Activated naive CD4-positive, alpha-beta T cell (primary cell): ENCODE results near the gene CYGB.

ENCODE experiments used
- DNase-seq, 4 experiments: peaks; one replicate each; lab custom pipeline; 2025; lab: John Stamatoyannopoulos, UW

The CYGB gene

DNA sequence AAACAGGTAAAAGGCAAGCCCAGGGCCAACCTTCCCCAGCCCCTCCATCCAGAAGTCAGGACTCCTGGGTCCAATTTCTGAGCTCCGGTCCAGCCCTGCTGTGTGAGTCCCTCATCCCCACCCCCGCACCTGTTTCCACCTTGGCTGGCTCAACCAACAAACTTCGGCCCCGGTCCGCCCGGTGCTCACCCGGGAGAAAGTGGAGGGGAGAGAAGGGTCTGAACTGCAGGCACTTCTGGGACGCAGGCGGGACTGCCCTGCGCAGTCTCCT, 36.8 kb downstream of the CYGB start:
- no peak for DNase-seq

DNA sequence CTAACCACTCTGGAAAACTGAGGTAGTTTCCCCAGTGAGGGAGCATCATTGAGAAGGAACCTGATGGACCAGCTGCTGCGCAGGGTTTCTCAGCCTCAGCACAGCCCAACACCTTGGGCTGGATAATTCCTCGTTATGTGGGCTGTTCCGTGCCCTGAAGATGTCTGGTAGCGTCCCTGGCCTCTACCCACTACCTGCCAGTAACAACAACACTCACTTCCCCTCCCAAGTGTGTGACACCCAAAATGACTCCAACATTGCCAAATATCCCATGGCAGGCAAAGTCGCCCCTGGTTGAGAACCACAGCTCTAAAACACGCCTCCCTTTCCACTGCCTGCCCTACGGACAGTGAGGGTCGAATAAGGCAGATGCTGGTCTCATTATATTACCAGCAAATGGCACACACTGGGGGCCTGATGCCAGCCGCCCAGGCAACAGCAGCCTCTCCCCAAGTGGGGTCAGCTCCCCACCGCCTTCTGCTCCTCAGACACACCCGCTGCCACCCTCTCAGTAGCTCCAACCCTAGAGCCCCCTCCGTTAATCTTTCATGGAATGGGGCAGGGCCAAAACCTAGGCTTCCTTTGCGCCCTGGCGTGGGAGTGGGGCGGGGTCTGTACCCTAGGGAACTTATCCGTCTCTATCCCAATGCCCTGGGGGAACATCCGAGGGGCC, 37.3 kb downstream of the CYGB start:
- no peak for DNase-seq

DNA sequence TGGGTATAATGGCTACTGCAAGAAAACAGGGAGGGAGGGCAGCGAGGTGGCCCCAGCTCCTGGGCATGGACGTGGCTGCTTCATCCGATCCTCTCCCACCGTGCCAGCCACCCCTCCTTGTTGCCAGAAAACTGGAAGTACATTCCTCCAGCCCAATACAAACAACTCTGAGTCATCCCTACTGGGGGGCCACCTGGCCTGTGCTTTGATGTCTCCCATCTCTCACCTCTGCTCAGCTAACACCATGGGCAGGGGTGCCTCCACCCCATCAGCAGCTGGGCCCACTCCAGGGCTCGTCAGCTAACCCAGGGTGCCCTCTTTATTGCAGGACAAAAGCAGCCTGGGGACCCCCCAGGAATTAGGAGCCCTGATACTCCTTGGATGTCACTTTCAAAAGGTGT, 38.2 kb downstream of the CYGB start:
- DNase-seq: no peak

DNA sequence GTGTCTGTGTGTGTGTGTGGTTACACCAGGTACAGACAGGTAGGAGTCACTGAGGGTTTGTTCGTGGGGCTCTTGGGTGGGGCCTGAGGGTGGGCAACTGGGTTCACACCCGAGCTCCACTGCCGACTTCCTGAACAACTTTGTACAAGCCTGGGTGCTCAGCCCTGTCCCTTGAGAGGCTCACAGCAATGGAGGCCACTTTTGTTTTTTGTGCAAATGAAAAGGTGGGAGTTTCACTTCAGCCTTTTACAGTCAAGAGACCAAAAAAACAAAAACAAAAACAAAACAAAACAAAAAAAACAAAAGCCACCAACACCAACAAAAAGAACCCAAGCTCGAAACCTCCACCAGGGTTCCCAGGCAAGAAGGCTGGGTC, 38.6 kb downstream of the CYGB start:
- DNase-seq: no peak

DNA sequence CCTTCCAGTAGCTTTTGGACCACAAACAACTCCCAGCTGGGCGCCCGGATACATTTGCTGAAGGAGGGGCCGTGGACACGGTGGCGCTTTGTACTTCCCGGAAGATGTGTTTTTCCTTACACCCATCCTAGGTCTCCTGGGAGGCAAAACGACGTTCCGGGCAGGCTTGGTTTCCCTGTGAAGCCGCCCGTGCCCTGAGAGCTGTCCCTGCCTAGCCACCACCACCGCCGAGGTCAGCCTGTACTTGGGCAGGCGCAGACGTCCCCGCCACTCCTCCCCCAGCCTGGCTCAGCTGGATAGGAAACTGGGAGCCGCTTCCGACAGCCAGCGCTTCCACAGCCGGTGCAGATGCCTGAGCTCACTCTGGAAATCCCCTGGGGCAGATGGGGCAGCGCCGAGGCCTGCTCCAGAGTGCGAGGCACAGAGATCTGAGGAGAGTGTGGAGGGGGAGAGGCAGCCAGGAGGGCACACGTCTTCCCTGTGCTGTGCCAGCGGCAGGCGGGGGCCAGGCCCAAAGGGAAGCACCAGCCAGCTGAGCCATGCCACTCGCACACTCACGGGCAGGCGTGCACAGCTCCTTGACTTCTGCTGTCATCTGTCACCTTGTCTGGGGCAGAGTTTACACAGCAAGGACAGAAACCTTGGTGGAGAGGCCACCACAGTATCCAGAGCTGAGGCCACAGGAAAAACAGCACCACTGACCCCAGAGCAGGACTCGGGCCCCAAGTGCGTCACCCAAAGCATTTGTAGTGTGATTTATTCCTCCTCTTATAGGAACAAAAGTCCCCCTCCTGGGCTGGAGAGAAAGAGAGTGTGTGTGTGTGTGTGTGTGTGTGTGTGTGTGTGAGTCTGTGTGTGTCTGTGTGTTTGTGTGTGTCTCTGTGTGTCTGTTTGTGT, 39.3 kb downstream of the CYGB start:
- no peak for DNase-seq

DNA sequence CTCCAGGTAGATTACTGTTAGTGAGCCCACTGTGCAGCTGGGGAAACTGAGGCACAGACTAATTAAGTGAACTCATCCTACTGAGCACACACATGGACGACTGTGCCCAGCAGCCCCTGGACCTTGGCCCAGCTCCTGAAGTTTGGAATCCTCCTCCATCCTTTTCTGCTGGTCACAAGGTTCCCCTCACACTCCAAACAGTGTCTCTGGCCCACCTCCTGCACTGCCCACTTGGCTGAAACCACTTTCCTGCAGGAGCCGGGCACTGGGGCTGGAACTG, 39.9 kb downstream of the CYGB start:
- DNase-seq: no peak

DNA sequence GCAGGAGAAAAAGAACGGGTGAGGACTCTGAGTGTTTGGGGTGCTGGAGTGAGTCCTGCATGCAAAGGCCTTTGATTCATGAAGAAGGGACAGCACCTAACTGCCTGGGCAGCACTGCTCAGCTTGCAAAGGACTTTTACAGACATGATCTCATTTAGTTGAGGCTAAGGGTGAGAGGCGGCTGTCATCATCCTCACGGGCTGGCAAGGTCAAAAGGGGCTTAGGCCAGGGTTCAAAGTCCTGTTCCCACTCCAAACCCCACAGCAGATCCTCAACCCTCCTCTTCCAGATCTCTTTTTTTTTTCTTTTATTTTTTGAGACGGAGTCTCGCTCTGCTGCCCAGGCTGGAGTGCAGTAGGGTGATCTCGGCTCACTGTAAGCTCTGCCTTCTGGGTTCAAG, 41.0 kb downstream of the CYGB start:
- DNase-seq: no peak

DNA sequence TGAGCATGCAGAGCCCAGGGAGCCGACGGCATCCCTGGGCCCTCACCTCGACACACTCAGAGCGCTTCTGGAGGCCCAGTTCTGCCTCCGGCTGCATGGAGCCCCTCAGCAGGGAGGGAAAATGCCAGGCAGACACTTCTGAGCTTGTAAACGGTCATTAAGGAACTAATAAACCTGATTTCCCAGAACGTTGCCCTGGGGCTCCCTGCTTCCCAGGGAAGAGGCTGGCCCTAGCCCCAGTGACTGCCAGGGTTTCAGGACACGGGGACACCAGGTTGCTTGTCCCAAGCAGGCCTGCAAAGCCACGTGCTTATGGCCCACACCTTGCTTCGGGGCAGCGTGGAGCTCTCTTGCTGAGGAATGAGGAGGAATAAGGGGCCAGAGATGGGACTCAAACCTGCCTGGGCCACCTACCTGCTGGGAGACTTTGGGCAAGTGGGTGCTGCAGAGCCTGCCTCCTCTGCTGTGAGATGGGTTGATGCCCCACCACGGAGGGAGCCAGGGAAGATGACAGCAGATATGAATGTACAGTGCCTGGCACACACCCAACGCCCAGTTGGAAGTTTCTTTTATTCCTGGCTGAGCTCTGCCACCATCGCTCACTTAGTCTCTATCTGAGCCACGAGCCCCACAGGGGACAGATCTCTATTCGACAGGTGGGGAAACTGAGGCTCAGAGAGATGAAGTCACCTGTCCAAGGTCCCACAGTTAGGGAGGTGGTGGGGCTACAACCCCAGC, 41.7 kb downstream of the CYGB start:
- DNase-seq: no peak

DNA sequence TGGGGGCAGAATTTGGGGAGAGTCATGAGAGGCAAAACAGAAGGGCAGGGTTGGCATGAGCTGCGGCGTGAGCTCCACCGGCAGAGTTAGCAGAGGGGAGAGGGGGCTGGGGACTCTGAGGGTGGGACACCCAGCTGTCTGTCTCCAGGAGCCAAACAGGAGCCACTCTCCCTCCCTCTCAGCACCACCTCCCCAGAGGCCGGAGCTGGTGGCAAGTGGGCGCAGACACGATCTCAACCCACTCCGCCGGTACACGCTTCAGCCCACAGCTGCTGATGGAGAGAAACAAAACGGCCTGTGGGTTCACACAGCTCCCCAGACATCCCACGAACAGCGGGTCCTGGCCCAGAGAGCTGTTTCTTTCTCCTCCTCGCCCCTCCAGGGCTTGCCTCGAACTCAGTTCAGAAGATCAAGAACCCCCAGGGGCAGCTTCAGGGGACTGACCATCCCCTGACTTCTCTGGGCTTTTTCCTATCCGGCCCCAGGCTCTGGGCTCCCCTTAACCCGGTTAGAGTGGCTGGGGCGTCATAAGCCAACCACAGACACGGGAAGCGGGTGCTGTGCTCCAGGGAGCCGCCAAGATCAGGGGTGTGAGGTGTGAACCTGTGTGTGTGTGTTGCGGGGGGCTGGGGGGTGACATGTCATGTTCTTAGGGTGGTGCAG, 43.9 kb downstream of the CYGB start:
- no peak for DNase-seq

DNA sequence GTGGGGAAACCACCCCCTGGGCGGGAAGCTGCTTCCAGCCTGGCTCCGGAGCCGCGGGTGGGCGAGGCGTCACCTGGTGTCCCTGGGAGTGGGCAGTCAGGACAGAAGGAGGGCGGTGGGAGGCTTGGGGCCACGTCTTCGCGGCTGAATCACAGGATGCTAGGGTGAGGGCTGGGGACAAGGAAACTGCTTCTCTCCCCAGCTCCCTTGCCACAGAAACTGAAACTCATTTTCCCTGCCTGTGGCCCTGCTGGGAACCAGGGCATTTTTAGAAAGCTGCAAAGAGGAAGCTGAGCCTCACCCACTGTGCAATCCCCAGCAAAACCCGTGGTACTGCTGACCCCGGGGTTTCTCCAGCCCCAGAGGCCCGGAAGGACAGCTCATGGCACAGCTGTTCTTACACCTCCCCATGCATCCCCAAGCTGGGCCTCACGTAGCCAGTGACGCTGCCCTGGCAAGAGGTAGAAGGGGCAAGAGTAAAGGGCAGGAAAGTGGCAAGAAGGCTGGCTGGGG, 44.5 kb downstream of the CYGB start:
- no peak for DNase-seq

DNA sequence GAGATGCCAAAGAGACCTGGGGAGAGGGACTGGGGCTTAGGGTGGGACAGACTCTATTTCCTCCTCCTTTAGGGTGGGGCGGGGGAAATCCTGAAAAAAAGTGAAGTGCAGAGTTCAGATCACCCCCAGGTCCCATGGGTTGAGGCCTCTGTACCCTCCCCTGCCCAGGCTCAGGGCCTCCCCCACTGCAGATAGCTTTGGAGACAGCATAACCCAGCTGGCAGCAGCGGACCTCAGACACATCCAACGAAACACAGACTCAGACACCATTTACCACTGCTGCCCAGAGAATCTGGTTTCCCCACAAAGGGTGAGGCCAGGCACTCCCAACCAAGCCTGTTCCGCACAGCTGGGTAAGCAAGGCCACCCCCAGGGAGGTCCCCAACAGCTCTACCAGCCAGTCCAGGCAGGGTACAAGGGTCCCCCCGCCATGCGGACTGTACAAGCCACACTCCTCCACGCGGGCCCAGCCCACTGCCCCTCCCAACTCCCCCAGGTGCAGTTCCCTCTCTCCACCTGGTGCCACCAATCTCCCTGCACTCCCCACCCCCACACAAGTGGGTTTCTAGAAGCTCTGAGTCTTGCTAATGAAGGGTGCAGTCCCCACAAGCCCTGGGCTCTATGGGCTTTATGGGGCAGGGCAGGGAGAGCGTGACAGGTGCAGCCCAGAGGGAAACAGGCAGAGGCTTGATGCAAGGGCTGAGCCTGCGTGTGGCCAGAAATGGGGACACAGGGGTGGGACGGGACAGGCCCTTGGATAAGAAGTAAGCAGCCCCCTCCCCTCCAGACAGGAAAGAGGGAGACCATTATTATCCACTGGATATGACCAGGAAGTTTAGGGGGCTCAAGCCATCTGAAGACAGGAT, 45.2 kb downstream of the CYGB start:
- DNase-seq: no peak

DNA sequence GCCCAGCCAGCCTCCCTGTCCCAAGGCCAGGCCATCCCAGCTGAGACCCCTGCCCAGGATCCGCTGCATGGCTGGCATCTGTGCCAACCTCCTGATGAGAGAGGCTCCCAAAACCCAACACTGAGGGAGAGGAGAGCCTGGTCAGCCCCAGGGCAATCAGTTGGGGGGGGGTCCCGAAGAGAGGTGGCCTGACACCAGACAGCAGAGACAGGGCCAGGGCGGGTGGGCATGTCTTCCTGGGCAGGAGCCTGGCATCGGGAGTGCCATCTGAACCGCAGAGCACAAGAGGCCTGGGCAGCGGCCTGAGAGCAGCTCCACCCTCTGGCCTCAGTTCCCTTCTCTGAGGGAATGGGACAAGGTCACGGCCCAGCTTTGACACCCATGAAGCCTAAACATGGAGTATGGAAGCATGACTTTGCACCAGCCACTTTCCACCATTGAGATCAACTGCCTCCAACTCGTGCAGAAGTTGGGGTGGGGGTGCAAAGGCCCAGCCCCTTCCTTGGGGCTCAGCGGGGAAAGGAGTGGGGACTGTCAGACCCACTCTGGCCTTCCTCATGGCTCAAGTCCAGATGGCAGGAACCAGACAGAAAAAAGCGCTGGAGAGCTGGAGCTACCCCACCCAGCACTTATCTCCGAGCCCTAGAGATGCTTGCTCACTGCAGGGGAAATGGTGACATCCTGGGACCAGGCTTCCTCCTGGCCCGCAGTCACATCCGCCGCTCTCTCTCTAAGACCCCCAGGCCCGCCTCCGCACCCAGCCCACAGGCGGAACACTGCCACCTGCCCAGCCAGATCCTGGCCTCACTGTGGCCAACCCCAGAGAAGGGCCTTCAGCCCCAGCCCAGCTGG, 46.0 kb downstream of the CYGB start:
- no peak for DNase-seq

DNA sequence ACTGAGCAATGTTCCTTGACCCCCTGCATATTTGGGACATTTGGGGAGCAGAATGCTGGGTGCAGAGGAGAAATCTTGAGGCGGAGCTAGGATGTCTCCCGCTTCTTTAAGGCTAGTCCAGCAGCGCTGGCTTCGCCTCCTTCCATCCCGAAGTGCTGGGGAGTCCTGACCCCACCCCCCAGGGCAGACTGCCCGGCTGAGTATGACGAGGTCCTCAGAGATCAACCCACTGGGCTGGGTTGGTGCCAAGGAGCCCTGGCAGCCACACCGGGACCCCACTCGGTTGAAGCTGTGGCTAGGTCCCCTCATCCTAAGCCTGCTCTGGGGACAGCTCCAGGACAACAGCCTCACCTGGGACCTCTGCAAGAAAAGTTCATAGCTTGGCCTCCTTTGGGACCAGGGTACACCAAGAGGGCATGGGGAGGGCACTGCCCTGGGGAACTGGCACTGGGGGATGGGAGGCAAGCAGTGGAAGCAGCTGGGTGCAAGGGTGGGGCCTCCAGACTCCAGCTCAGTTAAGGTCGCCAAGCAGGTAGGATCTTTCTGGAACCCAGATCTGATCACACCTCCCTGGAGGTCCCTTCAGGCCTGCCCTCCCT, 47.3 kb downstream of the CYGB start:
- DNase-seq: no peak

DNA sequence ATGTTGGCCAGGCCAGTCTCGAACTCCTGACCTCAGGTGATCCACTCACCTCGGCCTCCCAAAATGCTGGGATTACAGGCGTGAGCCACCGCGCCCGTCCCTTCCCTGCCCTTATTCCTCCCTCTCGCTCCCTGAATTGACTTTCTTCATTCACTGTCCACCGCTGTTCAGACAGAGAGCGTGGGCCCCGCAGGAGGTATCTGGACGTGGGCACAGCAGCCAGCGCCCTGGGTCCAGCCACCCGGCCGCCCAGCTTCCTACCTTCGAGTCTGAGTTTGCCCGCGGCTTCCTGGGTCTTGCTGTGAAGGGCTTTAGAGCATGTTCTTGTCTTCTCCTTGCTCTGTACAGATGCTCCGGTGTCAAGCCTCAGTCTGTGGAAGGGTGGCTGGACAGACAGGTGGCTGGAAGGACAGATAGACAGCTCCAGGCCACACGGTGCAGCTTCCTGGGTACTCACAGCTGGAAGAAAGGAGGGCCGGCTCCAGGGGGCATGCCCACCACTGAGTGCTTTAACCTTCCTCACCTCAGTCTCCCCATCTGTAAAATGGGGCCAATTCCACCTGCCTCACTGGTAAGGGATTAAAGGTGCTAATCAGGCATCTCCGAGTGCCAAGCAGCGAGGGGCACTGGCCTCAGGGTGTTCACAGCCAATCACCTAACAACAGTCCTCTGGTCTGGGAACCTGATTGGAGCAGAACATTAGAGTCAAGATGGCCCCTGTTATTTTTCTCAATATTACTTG, 49.9 kb downstream of the CYGB start:
- no peak for DNase-seq

DNA sequence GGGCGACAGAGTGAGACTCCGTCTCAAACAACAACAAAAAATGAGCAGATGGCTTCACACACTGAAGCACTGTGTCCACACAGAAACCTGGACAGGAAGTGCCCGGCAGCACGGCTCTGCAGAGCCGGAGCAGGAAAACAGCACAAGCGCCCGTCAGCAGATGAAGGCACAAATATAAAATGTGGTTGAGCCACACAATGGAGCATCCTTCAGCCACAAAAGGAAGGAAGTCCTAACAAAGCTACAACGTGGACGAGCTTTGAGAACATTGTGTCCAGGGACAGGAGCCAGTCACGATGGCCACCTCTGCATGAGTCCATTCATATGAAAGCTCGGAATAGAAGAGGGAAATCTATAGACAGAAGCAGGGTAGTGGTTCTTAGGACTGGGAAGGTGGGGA, 51.9 kb downstream of the CYGB start:
- DNase-seq: no peak

DNA sequence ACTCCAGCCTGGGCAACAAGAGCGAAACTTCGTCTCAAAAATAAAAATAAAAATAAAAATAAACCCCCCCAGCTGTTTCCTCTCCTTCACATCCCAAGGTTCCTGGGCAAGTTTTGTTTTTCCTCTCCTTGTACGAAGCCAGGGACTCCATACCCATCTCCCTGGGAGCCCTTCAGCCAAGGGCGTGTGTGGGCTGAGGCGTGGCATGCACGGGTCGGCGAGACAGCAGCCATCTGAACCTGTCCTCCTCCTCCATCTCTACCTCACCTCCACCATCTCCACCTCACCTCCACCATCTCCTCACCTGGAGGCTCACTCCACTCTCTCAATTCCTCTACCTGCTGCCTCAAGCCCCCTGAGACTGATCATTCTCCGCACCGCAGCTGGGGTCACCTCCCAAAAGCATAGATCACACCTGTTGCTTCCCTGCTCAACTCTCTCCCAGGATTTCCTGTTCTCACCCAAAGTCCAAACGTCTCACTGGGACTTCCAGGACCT, 53.2 kb downstream of the CYGB start:
- DNase-seq: no peak

DNA sequence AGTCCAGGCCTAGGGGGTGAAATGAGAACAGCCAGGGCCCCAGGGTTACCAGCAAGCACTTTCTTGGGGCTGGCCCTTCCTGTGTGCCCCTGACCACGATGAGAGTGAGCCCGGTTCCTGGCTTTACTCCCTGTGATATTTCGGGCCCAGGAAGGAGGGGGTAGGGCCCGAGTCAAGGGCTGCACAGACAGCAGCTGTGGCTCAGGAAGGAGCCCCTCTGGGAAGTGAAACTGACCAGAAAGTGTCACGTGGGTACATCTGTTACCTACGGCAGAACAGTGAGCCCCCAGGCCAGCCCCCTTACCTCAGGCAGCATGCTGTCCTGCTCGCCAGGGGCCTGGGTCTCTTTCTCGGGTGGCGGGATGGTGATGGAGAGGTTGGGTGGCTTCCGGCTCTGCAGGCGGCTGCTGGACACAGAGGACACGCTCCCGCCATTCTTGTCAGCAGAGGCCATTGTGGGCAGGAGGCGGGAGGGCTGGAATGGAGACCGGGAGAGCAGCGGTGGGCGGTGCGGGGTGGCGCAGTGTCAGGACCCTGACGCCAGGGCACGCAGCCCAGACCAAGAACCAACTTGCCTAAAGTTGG, 56.3 kb downstream of the CYGB start:
- DNase-seq: no peak

DNA sequence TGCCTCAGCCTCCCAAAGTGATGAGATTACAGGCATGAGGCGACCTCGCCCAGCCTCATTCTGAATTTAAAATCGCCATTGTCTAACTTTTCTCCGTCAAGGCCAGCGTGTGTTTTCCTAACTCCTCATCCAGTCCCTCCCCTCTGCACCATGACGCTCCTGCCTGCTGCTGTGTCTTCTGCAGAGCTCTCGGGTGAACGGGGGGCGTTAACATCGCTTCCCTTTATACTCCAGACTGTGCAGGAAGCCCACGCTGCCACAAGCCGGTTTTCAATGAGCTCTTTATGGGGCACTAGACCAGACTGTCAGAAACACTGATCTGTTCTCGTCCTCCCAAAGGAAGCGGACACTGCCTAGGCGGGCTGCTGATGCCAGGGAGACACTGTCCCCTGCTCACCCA, 56.9 kb downstream of the CYGB start:
- DNase-seq: no peak

DNA sequence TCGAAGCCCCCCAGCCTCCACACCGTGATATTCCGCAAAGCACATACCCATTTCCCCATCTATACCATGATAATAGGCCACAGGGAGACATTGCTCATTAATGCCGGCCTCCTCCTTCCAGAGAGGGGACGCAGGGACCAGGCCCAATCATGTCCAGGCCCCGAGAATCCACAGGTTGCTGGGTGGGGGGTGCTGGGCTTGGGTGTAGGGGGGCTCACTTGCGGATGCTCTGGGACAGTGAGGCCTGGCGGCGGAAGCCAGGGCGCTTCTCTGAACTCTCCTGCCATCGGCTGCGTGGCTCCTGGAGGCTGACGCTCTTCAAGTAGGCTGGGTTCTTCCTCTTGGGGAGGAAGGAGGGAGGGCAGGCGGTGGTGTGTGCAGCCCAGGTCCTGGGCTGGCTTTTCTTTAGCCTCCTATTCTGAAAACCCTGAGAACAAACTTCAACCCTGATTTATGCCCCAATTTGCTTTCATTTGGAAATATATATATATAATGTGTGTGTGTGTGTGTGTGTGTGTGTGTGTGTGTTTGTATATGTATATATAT, 57.9 kb downstream of the CYGB start:
- DNase-seq: no peak
